HG03342 (cell line): ENCODE data around the gene MRPL36.
A peak's percentile ranks its signal among the peaks of the same experiment; 100 is the strongest.

Experiments
- ATAC-seq: cut with Tn5 transposase; IDR thresholded peaks from one replicate; pipeline ENCODE4 v1.9.1; 2021; ENCODE audit warnings: mild to moderate bottlenecking, moderate library complexity; ENCODE audit not compliant: unreplicated experiment

Gene MRPL36

DNA sequence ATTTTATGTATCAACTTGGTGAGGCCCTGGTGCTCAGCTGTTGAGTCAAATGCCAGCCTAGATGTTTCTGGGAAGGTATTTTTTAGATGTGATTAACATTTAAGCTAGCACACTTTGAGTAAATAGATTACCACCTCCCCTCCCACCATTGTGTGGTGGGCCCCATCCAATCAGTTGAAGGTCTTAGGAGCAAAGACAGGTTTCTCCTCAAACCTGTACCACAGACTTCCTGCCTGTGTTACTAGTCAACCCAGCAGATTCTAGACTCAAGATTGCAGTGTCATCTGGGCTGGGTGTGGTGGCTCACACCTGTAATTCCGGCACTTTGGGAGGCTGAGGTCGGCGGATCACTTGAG lies 33.8 kb downstream of the MRPL36 start:
- no peak for ATAC-seq

DNA sequence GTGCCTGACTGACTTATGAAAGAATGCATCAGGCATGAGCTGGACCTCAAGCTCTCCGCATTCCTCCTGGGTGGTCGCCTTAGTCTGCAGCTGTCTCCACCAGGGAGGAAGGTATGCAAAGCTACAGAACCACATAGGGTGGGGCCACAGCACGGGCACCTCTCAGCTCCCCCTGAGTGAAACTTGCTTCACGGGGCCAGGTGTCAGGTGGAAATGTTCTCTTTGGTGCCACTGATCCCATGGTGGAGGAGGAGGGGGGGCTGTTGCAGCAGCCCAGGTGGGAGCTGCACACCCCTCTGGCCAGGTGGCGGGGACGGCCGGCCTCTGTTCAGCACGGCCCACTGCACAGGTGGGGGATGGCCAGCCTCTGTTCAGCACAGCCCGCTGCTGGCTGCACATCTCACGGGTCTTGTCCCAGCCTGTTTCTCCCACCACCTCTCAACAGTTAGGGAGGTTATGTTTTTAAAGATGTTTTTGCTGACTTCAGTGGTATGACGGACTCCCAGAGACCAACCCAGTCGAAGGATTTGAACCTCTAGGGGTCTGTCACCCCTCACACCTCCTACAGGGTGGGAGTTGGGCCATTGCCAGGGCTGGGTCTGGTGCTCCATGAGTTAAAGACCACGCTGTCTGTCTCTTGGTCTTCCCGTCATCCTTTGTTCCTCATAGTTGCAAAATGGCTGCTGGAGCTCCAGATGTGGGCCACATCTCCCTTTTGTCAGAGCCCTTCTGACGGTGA lies 34.3 kb downstream of the MRPL36 start:
- peak; percentile 68 for ATAC-seq

DNA sequence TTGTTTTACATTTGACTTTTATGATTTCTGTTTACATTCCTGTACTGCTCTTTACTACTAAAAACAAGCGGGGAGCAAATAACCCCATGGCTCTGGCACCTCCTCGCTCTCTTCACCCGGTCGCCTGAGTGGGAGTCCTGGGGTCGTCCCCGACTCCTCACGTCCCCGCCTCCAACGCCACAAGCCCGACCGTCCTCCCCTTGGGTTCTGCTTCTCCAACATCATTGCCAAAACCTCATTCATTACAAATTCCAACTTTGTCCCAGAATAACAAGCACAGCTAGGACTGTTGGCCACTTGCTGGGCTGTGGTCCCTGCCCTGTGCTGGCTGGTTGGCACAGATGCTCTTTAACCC lies 35.1 kb downstream of the MRPL36 start:
- ATAC-seq, result no peak

DNA sequence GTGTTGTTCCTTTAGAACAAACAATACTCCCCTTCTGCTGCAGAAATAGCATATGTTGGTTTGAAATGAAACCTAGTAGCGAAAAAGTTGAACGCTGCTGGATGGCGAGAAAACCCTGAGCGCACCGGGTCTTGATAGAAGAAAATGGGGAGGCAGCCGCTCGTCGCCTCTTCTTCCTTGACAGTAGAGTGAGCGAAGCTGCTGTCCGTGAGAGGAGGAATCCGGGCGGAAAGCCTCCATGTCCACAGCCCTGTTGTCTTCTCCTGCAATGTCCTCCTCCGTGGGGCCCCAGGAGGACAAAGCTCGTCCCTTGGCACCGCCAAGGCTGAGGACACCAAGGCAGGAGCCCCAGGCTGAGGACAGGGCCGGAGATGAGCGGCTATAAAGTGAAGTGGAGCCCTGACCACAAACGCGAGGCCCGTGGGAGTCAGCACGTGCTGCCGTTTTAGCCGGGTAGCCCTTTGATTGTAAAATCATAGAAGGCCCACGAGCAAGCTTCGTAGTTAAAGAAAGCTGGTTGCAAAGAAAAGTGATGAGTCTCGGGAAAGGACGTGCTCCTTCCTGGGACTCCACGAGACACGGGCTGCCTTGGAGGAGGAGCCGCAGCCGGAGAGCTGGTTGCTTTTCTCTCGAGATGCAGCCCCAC lies 35.6 kb downstream of the MRPL36 start:
- no peak for ATAC-seq

DNA sequence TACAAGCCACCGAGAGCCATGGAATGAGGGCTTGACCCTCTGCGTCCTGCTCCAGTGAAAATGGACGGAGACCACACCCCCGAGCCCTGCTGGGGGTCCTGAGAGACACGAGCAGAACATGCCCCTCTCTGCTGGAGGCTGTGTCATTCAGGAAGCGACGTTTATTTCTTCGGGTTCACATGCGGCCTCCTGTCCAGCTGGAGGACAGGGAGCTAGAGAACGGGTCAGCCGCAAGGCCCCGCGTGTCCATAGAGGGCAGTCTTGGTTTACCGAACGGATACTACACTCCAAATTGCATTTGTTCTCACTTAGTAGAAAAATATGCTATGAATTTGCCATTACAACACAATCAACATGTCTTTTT lies 36.1 kb downstream of the MRPL36 start:
- no peak for ATAC-seq

DNA sequence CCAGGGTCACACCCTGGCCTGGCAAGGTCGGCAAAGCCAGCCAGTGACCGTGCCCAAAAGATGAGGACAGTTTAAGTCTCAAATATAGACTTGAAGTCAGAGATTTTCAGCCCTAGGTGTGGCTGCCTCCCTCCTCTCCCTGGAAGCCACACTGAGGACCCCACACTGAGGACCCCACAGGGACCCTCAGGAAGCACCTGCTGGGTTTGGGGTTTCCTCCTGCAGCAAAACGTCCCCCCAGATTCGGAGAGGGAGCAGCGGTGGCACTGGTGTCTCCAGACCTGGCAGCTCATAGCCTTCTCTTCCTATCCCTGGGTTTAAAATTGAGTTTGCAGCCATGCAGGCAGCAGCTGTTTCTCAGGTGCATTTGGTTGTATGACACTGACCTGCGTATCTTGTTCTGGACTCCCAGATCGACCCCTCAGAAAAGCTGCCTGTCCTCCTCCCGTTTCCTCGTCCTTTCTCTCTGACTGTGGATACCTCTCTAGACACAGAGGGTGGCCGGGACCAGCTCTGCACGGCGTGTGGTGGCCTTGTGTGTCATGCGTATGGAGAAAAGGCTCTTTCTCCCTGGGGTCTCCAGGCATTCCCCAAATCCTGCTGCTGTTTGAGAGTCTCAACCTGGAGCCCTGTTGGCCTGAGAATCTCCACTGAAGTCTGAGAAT lies 36.6 kb downstream of the MRPL36 start:
- ATAC-seq, result no peak

DNA sequence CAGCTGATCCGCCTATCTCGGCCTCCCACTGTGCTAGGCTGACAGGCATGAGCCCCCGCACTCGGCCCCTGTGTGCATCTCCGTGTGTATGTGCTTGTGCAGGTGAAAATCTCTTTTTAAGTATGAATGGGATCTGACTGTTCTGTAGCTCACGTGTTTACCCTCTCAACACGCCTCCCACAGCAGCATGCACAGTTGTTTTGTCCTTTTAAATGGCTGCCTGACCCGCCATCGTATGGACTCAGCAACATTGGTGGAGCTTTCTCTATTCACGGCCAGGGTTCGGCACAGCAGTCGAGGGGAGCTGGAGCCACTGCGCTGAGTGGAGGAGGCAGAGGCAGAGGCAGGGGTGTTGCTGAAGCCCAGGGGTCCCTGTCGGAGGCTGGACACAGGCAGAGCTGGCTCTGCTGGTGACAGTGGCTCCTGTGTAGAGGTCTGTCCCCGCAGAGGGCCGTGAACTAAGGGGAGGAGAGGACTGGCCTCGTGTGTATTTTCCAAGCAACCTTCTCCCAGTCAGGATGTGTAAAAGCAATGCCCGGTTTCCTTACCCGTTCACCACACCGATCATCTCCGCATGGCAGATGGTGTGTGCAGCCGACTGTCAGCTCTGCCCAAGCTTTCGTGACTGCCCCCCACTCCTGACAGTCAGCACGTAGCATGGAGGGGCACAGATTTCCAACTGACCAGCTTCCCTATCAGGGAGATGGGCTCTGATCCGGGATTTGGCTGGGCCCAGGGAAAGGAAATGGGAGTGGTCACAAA lies 37.3 kb downstream of the MRPL36 start:
- ATAC-seq, result no peak

DNA sequence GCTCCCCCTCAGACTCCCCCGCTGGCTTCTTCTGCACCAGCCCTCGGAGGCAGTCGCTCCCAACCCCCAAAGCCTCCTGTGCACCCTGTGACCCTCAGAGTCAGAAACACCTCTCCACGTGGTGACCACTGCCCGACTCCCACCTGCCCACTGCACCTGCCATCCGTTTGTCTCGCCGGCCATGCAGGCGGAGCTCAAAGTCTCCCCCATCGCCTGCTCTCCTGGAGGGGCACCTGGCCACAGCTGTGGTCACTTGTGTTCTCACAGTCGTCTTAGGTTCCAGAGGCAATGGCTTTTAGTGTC lies 38.2 kb downstream of the MRPL36 start:
- ATAC-seq, result no peak

DNA sequence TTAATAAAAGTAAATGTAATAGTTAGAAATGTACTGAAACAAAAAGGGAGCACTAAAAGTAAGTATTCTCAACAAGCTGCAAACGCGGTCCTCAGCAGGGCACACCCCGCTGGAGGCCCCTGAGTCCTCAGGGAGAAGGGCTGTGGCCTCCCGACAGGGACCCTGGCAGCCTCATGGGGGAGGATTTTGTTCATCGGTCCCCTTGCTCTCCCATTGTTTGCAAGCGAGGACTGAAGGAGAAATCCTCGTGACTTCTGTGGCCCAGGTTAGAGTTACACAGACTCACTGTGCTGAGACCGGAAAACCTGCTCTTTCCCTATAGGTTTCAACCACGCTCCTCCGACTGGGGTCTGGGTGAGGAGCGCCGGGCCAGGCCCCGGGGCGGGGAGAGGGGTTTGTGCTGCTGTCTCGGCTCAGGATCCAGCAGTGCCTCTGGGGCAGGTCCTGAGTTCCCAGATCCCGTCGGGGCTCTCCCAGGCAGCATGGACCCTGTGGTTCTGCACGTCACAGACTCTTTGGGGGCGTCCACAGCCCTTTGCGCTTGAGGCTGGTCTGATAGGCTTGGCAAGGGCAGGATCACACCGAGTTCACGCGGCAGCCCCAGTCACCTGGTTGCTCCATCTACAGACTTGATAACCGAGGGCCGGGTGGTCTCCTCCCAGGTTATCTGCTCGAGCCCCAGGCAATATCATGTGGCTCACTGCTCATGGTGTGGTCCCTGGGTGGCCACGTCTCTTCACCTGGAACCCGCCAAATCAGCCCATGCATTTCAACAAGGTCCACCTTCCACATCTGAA lies 38.8 kb downstream of the MRPL36 start:
- ATAC-seq, result no peak

DNA sequence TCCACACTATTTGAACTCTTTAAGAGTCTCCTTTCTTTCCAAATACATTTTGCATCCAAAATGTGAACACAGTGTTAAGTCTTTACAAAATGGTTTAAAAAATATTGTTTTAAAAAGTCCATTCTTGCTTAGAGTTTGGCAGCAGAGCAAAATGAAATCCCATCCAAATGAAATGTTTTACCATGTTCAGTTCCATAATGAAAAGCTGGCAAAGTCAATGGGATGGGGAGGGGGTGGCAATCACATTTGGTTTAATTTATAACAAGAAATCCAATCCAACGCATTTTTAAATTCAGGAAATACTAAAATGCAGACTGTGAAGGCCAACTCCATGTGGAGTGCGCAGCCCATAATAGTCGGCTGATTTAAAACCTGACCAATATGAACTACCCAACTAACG lies 39.4 kb downstream of the MRPL36 start:
- no peak for ATAC-seq

DNA sequence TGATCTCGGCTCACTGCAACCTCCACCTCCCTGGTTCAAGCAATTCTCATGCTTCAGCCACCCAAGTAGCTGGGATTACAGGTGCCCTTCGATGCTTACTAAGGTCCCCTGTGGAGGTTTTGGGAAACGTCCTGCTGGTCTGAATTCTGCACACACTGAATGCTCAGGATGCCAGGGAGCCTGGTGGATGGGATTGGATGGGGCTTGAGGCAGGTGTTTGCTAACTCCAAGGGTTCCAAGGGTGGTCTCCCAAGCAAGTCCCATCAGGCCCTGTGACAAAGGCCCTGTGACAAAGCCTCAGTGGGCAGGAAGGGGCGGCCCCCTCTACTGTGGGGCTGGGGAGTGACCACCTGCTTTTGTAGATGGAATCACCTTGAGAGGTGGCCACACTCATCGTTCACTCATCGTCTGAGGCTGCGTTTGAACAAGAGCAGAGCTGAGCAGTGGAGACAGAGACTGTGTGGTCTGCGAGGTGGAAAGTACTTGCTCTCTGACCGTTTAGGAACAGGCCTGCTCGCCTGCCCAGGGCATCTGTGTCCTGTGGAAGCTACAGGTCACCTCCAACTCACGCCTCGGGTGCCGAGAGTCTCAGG lies 40.2 kb downstream of the MRPL36 start:
- ATAC-seq, result no peak

DNA sequence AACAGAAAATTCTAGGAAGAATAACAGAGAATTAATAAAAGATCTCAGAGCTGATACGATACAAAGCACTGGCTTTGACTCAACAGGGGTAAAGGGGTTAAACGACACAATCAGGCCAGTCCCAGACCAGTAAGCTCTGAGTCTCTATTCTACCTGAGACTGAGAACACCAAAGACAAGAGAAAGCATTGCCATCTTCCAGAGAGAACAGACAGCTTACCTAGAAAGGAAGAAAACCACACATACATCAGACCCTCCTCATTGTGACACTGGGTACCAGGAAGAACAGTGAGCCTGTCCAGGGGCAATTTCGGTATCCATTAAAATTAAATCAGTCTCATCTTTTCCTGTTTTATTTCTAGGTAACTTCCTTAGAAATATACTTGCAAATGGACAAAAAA lies 41.1 kb downstream of the MRPL36 start:
- ATAC-seq, result no peak

DNA sequence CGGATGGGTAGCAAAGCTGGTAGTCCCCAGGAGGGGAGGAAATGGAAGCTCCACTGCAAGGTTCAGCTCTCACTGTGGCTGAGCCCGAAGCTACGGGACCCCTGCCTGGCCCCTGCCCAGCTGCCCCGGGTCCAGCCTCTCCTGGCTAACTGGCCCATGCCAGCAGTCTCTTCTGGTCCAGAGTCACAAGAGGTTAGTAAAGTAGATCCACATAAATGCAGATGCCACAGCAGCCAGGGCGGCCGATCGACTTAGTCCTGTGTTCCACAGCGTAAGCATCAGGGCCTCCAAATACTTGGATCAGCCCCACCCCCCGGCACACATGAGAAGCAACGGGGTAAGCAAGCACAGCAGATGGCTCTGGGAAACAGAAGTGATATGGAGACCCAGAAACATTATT lies 42.1 kb downstream of the MRPL36 start:
- no peak for ATAC-seq

DNA sequence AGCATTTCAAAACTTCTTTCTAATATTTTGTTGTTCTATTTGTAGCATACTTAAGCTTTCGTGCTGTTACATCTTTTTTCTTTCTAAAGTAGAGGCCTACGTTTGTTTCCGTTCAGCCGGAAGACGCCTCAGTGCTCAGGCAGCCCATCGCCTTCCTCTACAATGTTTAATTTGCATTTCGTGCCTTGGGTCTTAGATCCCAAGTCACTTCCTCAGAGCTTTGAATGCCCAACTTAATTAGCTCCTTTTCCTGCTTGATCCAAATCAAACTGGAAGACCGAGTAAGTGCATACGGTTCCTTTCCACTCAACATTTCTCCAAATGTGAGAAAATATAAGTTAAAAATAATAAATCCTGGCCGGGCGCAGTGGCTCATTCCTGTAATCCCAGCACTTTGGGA lies 43.2 kb downstream of the MRPL36 start:
- no peak for ATAC-seq

DNA sequence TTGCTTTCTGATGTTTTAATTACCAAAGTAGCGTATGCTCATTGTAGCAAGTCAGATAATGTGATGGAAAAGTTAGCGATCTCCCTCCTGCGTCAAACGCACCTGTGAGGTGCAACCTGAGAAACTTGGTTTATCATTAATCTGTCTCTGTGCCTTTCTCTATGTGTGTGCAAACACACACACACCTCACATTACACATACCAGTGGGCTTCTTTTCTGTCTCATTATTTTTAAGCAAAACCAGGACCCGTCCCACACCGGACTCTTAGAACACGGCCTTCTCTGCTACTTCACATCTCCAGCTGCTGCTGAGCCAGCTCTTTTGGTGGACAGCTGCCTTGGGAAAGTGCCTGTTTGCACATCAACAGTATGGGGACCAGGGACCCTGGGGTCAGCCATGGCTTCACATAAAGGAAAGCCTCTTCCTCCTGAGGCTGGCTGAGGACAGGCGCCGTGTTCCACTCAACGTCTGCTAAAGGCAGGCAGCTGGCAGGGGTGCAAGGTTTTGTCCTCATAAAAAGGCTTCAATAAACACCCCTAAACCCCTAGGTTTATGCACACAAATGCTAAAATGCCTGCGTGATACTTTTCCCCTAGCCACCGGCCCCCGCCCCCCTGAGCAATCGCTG lies 44.2 kb downstream of the MRPL36 start:
- ATAC-seq, result no peak

DNA sequence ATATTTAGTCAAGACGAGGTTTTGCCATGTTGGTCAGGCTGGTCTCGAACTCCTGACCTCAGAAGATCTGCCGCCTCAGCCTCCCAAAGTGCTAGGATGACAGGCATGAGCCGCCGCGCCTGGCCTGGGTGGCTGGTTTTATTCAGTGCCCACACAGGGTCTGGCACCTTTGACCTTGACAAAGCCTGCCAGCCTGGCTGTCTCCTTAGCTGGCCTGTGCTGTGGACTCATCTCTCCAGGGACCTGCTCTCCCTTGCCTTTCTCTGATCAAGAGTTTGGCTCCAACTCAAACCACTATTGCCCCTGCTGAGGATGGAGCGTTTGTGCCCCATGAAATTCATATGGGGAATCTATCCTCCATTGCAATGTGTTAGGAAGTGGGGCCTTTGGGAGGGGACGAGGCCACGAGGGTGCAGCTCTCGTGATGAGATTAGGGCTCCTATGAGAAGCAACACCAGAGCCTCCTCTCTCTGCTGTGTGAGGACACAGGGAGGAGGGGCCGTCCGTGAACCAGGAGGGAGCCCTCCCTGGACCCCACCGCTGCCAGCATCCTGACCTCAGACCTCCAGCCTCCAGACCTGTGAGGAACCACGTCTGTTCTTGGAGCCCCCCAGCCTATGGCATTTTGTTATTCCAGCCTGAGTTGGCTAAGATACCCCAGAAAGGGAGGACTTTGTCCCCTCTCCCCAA lies 45.0 kb downstream of the MRPL36 start:
- ATAC-seq, result no peak

DNA sequence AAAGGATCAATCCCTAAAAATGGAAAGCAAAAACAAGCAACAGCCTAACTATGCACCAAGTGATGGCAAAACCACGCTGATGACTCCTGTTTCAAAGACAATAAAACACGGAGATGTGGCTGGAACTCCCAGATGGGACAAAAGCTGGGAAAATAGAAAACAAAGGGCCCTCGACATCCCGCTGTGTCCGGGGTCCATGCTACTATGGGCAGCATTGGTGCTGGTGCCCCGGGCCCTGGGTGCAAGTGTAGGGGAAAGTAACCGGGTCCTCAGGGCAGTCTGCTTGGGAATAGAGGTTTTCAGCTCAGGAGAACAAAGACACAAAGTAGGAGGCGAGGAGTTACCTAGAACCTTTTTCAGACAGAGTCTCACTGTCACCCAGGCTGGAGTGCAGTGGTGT lies 46.1 kb downstream of the MRPL36 start:
- ATAC-seq, result no peak

DNA sequence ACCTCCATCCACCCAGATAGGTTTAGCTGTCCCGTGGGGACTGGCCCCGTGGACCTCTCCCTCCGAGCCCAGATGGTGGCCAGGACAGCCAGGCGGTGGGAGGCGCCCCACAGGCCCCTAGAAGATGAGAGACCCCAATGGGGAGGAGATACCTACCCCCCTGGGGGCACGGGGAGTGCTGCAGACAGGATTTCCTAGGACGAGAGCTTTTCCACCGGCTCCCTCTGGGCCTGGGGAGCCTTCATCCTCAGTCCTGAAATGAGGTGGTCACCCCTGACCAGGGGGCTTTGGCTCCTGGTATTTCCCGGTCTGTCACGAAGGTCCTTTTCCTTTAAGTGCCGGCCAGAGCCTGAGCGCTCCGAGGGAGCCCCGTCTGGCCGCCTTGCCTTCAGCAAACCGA lies 46.8 kb downstream of the MRPL36 start:
- no peak for ATAC-seq

DNA sequence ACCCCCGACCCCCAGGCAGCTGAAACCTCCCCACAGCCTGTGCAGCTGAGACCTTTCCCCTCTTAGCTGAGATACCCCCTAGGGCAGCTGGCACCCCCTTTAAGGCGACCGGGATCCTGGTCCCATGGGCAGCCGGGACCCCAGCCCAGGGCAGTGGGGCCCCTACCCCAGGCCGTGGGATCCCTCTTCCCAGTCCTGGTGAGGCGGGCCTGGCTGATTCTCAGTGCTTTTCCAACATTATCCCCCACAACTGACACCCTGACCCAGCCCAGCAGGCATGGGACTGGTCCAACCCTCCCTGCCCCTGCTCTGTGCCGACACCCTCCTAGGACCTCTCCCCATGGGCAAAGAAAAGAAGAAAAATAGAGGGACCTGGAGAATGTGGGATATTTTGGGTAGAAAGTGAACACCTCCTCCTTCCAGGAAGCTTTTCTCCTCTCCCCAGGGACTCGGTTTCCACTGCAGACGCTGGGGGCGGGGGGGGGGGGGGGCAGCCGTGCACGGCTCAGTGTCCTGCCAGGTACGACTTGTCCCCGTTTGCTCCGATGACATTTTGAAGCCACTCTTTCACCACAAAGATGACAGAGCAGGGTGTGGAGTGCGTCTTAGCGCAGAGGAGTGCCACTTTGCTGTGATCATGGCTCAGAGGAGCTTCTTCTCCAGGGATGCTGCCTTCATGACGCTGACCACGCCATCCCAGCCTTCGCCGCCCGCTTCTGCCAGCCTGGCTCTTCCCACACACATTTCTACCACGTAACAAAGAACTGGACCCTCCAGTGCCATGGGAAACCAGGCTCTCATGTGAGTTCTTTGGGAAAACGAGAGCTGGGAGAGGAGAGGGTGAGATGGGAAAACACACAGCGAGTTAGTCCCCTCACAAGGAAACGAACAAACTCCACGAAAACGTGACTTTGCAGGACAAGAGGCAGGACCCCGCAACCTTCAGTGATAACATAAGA lies 47.5 kb downstream of the MRPL36 start:
- no peak for ATAC-seq
